ENCODE results near the gene CNTN4.

Gene CNTN4

DNA sequence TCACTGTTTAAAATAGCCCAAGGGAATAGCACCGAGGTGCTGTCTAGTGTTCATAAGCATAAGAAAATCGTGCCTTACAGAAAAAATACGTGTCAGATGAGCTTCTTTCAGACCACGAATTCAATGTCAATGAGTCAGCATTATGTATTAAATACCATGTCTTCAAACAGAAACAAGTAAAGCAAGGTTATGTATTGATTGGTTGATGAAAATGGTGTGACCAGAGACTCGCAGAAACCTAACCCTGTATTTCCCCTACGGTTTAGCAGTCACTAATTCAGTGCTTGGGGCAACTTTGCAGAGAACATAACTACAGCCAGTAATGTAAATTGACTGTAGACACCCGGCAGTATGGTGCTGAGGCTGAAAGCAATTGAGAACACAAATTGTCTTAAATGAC is 703.8 kb downstream of the CNTN4 start:
- no peak overlapping the region for H2BK5ac ChIP-seq (ENCODE audit: low read length)
- no peak overlapping the region for H2BK120ac ChIP-seq (ENCODE audit: low read depth, low read length)
- H2AFZ ChIP-seq (ENCODE audit: low read length), result no peak overlapping the region
- H2BK15ac ChIP-seq (ENCODE audit: low read length), result no peak overlapping the region
- H3K36me3 ChIP-seq (replicated peaks in 1 of 2; ENCODE audit: control insufficient read depth in 2 of 2, insufficient read depth in 2 of 2, low read length in 2 of 2), result no peaks in the 10 kb centered on the region
- H3K4ac ChIP-seq (ENCODE audit: low read length), result no peak overlapping the region
- H3K23ac ChIP-seq (ENCODE audit: low read depth, low read length, poor library complexity), result no peak overlapping the region
- no peaks in the 10 kb centered on the region for H3K27me3 ChIP-seq (ENCODE audit: control insufficient read depth in 3 of 3, insufficient read depth in 3 of 3, low read depth in 1 of 3, low read length in 3 of 3)
- H3K9me3 ChIP-seq (replicated peaks in 1 of 2; ENCODE audit: control insufficient read depth in 2 of 2, insufficient read depth in 1 of 2, low read depth in 1 of 2, low read length in 2 of 2), result no peaks in the 10 kb centered on the region
- no peak overlapping the region for H3K18ac ChIP-seq (ENCODE audit: low read length)
- H4K91ac ChIP-seq (ENCODE audit: low read depth, low read length, poor library complexity), result no peak overlapping the region
- no peak overlapping the region for H3K4me3 ChIP-seq (ENCODE audit: low read length in 2 of 2)
- no CpG with 5 or more reads among the region's 7 CpGs for WGBS, 2 donors (ENCODE audit: extremely low coverage in 2 of 2, insufficient read length in 2 of 2, insufficient replicate concordance in 1 of 2)
- no peak for DNase-seq (ENCODE audit: low spot score)
- H3K79me1 ChIP-seq (ENCODE audit: low read depth, low read length), result no peaks in the 10 kb centered on the region
- H3K14ac ChIP-seq (ENCODE audit: low read length), result no peak overlapping the region
- H3K9ac ChIP-seq (ENCODE audit: low read depth, low read length, poor library complexity), result no peak overlapping the region
- H2AK5ac ChIP-seq (ENCODE audit: low read depth, low read length), result no peak overlapping the region
- no peak overlapping the region for H2BK12ac ChIP-seq (ENCODE audit: low read length)
- no peak overlapping the region for H3K4me2 ChIP-seq (ENCODE audit: insufficient read depth, low read length, poor library complexity, severe bottlenecking)
- H3K27ac ChIP-seq (replicated peaks; ENCODE audit: low read length), result no peak overlapping the region
- no peak overlapping the region for H4K8ac ChIP-seq (ENCODE audit: low read depth, low read length)
- no peaks in the 10 kb centered on the region for H3K4me1 ChIP-seq (ENCODE audit: control insufficient read depth in 2 of 2, insufficient read depth in 1 of 2, low read depth in 1 of 2, low read length in 2 of 2)

DNA sequence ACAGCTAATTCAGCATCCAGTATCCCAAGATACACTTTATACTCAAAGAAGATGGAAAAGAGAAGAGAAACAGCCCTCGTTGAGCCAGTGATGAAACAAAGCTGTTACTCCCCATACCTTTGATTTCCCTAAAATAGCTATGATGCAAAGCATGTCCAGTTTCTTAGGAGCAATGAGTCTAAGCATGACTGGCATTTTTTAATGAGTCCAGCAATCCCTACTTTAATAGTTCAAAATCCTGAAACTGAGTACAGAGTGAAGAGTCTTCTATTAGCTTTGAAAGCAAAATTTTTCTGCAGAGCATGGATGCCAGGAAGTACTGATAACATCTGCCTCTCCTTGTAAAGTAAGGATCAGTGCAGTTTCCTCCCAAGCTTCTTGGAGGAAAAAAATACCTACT is 708.8 kb downstream of the CNTN4 start:
- Histone ChIP-seq H3K4ac (ENCODE audit: low read length) (no peak overlapping the region), H3K9me3 (replicated peaks in 1 of 2; ENCODE audit: control insufficient read depth in 2 of 2, insufficient read depth in 1 of 2, low read depth in 1 of 2, low read length in 2 of 2) (peaks cover 0 to 2% of the 10 kb centered on the region in 2 donors), H2BK120ac (ENCODE audit: low read depth, low read length) (no peak overlapping the region), H3K14ac (ENCODE audit: low read length) (no peak overlapping the region), H4K8ac (ENCODE audit: low read depth, low read length) (no peak overlapping the region), H3K79me1 (ENCODE audit: low read depth, low read length) (no peaks in the 10 kb centered on the region), H3K27ac (replicated peaks; ENCODE audit: low read length) (no peak overlapping the region), H3K4me2 (ENCODE audit: insufficient read depth, low read length, poor library complexity, severe bottlenecking) (no peak overlapping the region), H4K91ac (ENCODE audit: low read depth, low read length, poor library complexity) (no peak overlapping the region), H3K4me3 (ENCODE audit: low read length in 2 of 2) (no peak overlapping the region), H2AFZ (ENCODE audit: low read length) (no peak overlapping the region), H3K4me1 (ENCODE audit: control insufficient read depth in 2 of 2, insufficient read depth in 1 of 2, low read depth in 1 of 2, low read length in 2 of 2) (no peaks in the 10 kb centered on the region), H2BK12ac (ENCODE audit: low read length) (no peak overlapping the region), H3K27me3 (ENCODE audit: control insufficient read depth in 3 of 3, insufficient read depth in 3 of 3, low read depth in 1 of 3, low read length in 3 of 3) (no peaks in the 10 kb centered on the region), H2BK5ac (ENCODE audit: low read length) (no peak overlapping the region), H3K23ac (ENCODE audit: low read depth, low read length, poor library complexity) (no peak overlapping the region), H3K9ac (ENCODE audit: low read depth, low read length, poor library complexity) (no peak overlapping the region), H2AK5ac (ENCODE audit: low read depth, low read length) (no peak overlapping the region), H2BK15ac (ENCODE audit: low read length) (no peak overlapping the region), H3K18ac (ENCODE audit: low read length) (no peak overlapping the region), H3K36me3 (replicated peaks in 1 of 2; ENCODE audit: control insufficient read depth in 2 of 2, insufficient read depth in 2 of 2, low read length in 2 of 2) (no peaks in the 10 kb centered on the region)
- no peak for DNase-seq (ENCODE audit: low spot score)
- WGBS, 2 donors (ENCODE audit: extremely low coverage in 2 of 2, insufficient read length in 2 of 2, insufficient replicate concordance in 1 of 2), result no CpG with 5 or more reads among the region's 1 CpG

DNA sequence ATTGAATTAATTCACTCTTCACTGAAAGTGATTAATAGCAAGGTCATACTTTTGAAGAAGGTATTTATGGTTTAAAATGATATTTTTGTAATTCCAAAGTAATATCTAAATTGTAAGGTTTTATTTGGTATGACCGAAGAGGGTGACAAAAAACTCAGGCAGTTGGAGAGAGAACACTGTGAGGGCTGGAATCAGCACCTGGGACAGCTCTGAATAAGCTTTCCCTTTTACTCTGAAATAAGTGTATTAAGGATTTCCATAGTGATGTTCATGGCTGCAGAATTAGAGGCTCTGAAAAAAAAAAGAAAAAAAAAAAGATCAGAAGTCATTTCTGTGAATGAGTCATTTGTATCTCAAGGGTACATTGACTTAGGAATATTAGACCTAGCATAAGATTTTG is 712.1 kb downstream of the CNTN4 start:
- no peak for DNase-seq (ENCODE audit: low spot score)
- H2BK12ac ChIP-seq (ENCODE audit: low read length), result no peak overlapping the region
- no peaks in the 10 kb centered on the region for H3K27me3 ChIP-seq (ENCODE audit: control insufficient read depth in 3 of 3, insufficient read depth in 3 of 3, low read depth in 1 of 3, low read length in 3 of 3)
- H3K4me2 ChIP-seq (ENCODE audit: insufficient read depth, low read length, poor library complexity, severe bottlenecking), result no peak overlapping the region
- H2BK120ac ChIP-seq (ENCODE audit: low read depth, low read length), result no peak overlapping the region
- H2AK5ac ChIP-seq (ENCODE audit: low read depth, low read length), result no peak overlapping the region
- H3K4ac ChIP-seq (ENCODE audit: low read length), result no peak overlapping the region
- no peak overlapping the region for H3K4me3 ChIP-seq (ENCODE audit: low read length in 2 of 2)
- no peak overlapping the region for H3K27ac ChIP-seq (replicated peaks; ENCODE audit: low read length)
- H4K91ac ChIP-seq (ENCODE audit: low read depth, low read length, poor library complexity), result no peak overlapping the region
- no peaks in the 10 kb centered on the region for H3K79me1 ChIP-seq (ENCODE audit: low read depth, low read length)
- no peak overlapping the region for H2BK5ac ChIP-seq (ENCODE audit: low read length)
- H3K4me1 ChIP-seq (ENCODE audit: control insufficient read depth in 2 of 2, insufficient read depth in 1 of 2, low read depth in 1 of 2, low read length in 2 of 2), result no peaks in the 10 kb centered on the region
- H2AFZ ChIP-seq (ENCODE audit: low read length), result no peak overlapping the region
- no peak overlapping the region for H4K8ac ChIP-seq (ENCODE audit: low read depth, low read length)
- no peak overlapping the region for H3K18ac ChIP-seq (ENCODE audit: low read length)
- WGBS, 2 donors (ENCODE audit: extremely low coverage in 2 of 2, insufficient read length in 2 of 2, insufficient replicate concordance in 1 of 2), result no CpG with 5 or more reads among the region's 1 CpG
- H3K23ac ChIP-seq (ENCODE audit: low read depth, low read length, poor library complexity), result no peak overlapping the region
- peaks cover 0 to 2% of the 10 kb centered on the region in 2 donors for H3K9me3 ChIP-seq (replicated peaks in 1 of 2; ENCODE audit: control insufficient read depth in 2 of 2, insufficient read depth in 1 of 2, low read depth in 1 of 2, low read length in 2 of 2)
- no peak overlapping the region for H3K9ac ChIP-seq (ENCODE audit: low read depth, low read length, poor library complexity)
- no peaks in the 10 kb centered on the region for H3K36me3 ChIP-seq (replicated peaks in 1 of 2; ENCODE audit: control insufficient read depth in 2 of 2, insufficient read depth in 2 of 2, low read length in 2 of 2)
- H2BK15ac ChIP-seq (ENCODE audit: low read length), result no peak overlapping the region
- H3K14ac ChIP-seq (ENCODE audit: low read length), result no peak overlapping the region

GRCh38 chr3:2819571-2819970 is 720.9 kb downstream of the CNTN4 start:
- no peak overlapping the region for H2BK15ac ChIP-seq (ENCODE audit: low read length)
- H2BK120ac ChIP-seq (ENCODE audit: low read depth, low read length), result no peak overlapping the region
- H3K9ac ChIP-seq (ENCODE audit: low read depth, low read length, poor library complexity), result no peak overlapping the region
- H3K79me1 ChIP-seq (ENCODE audit: low read depth, low read length), result no peaks in the 10 kb centered on the region
- H3K18ac ChIP-seq (ENCODE audit: low read length), result no peak overlapping the region
- DNase-seq (ENCODE audit: low spot score), result no peak
- no peak overlapping the region for H4K8ac ChIP-seq (ENCODE audit: low read depth, low read length)
- no peak overlapping the region for H3K4ac ChIP-seq (ENCODE audit: low read length)
- no peak overlapping the region for H3K4me3 ChIP-seq (ENCODE audit: low read length in 2 of 2)
- H4K91ac ChIP-seq (ENCODE audit: low read depth, low read length, poor library complexity), result no peak overlapping the region
- H2AK5ac ChIP-seq (ENCODE audit: low read depth, low read length), result no peak overlapping the region
- no peak overlapping the region for H3K14ac ChIP-seq (ENCODE audit: low read length)
- H2AFZ ChIP-seq (ENCODE audit: low read length), result no peak overlapping the region
- no peak overlapping the region for H3K23ac ChIP-seq (ENCODE audit: low read depth, low read length, poor library complexity)
- no peak overlapping the region for H3K27ac ChIP-seq (replicated peaks; ENCODE audit: low read length)
- H3K4me2 ChIP-seq (ENCODE audit: insufficient read depth, low read length, poor library complexity, severe bottlenecking), result no peak overlapping the region
- peaks cover 0 to 10% of the 10 kb centered on the region in 2 donors for H3K4me1 ChIP-seq (ENCODE audit: control insufficient read depth in 2 of 2, insufficient read depth in 1 of 2, low read depth in 1 of 2, low read length in 2 of 2)
- no peak overlapping the region for H2BK12ac ChIP-seq (ENCODE audit: low read length)
- H3K9me3 ChIP-seq (replicated peaks in 1 of 2; ENCODE audit: control insufficient read depth in 2 of 2, insufficient read depth in 1 of 2, low read depth in 1 of 2, low read length in 2 of 2), result no peaks in the 10 kb centered on the region
- WGBS, 2 donors (ENCODE audit: extremely low coverage in 2 of 2, insufficient read length in 2 of 2, insufficient replicate concordance in 1 of 2), result no CpG with 5 or more reads among the region's 4 CpGs
- no peaks in the 10 kb centered on the region for H3K27me3 ChIP-seq (ENCODE audit: control insufficient read depth in 3 of 3, insufficient read depth in 3 of 3, low read depth in 1 of 3, low read length in 3 of 3)
- no peak overlapping the region for H2BK5ac ChIP-seq (ENCODE audit: low read length)
- H3K36me3 ChIP-seq (replicated peaks in 1 of 2; ENCODE audit: control insufficient read depth in 2 of 2, insufficient read depth in 2 of 2, low read length in 2 of 2), result no peaks in the 10 kb centered on the region

All from neuronal stem cell (in vitro differentiated cells).